Ovary (tissue), 9 donors: ENCODE measurements around the gene HIBADH. TPM values are rescaled to one million over a fixed set of nuclear protein-coding genes. Genes with fewer than 3 reads are reported as not detected.
A peak's percentile ranks its signal among the peaks of the same experiment; 100 is the strongest.

Experiments used
- DNase-seq, 5 donors: peaks; one replicate each; pipeline ENCODE4 v3.0.0-alpha.2; 2019 to 2020
- H3K27ac ChIP-seq, 2 donors: fragments of 200-600 bp; one replicate each; pipeline versions ENCODE4 v1.5.1 to v1.8.0; 2019 to 2022
- H3K27me3 ChIP-seq: fragments of 200-600 bp; one replicate; pipeline ENCODE4 v1.8.0; 2022
- H3K36me3 ChIP-seq: fragments of 200-600 bp; sonication (generic); one replicate; pipeline ENCODE4 v1.5.1; 2019
- H3K4me1 ChIP-seq: one replicate; pipeline ENCODE4 v1.8.1; 2013; ENCODE audit warnings: mild to moderate bottlenecking, moderate library complexity; ENCODE audit not compliant: insufficient read depth
- H3K4me3 ChIP-seq: fragments of 200-600 bp; sonication (generic); one replicate; pipeline ENCODE4 v1.5.1; 2017
- H3K9me3 ChIP-seq, 2 donors: fragments of 200-600 bp in 1 of 2; sonication (generic) in 1 of 2; one replicate each; pipeline versions ENCODE4 v1.5.1 to v1.8.1; 2013 to 2019; ENCODE audit warnings: mild to moderate bottlenecking in 1 of 2, moderate library complexity in 1 of 2
- EP300 ChIP-seq: sonication (generic); formaldehyde crosslinking; IDR thresholded peaks from one replicate; pipeline ENCODE4 v1.6.1; 2017; ENCODE audit warnings: antibody characterized with exemption
- POLR2A ChIP-seq: fragments of 450-650 bp; IDR thresholded peaks from one replicate; pipeline ENCODE4 v1.6.1; 2017; ENCODE audit warnings: antibody characterized with exemption, mild to moderate bottlenecking, moderate library complexity
- WGBS, 3 donors: extraction: QIAGEN DNeasy Blood & Tissue Kit in 1 of 3; methylation state at CpG; one replicate each; pipeline versions ENCODE4 v1.1.5 to v1.1.7; 2013 to 2017; 5-methylcytosine and 5-hydroxymethylcytosine counted together
- intact Hi-C, 4 donors: fragments of 100-400 bp; cut with DNase I; formaldehyde crosslinking; loops; one replicate each; pipeline versions ENCODE4 v1.11.0 to v1.15.1; 2022 to 2023
- polyA plus RNA-seq, 2 donors: library from polyadenylated mRNA; stranded (reverse); fragments of 200-250 nt in 1 of 2; fragments of 350-450 nt in 1 of 2; fragmentation: Illumina TruSeq in 1 of 2; extraction: RNeasy Lipid Tissue Mini Kit (QIAGEN cat#74804) in 1 of 2; gene quantifications; one replicate each; pipeline ENCODE4 v1.2.3, GENCODE V29; 2013 to 2014
- total RNA-seq, 7 donors: library from RNA; depleted of rRNA in 2 of 7; stranded (reverse); fragments of >200 nt in 2 of 7; fragmentation: NEBNext Ultra II Directional in 3 of 7; extraction: Animal tissue kit (Norgen Biotek cat#: 25700) in 3 of 7; gene quantifications; one replicate each; pipeline versions ENCODE4 v1.1.0 to v1.2.4, GENCODE V29; 2016 to 2023
- TF ChIP-seq, protein P1 (sequence below), 3 donors: fragments of 450-650 bp in 2 of 3; fragments of 200-600 bp in 1 of 3; IDR thresholded peaks; one replicate each; pipeline versions ENCODE4 v1.5.1 to v1.8.0; 2016 to 2022; ENCODE audit warnings: antibody characterized with exemption in 3 of 3, mild to moderate bottlenecking in 1 of 3
- donor health status: DM: no; HTN: no; CAD: no; lungs with moderate emphysema.
- donor health status: DM: no; HTN: no; CAD: no.
- donor health status: Bipolar disorder and iron deficiency.
- donor health status: DM: yes; HTN: yes; CAD: no.
- donor health status: DM: no; HTN: no; CAD: no.
- donor health status: DM: yes; HTN: yes; CAD: no.

HIBADH gene
- total and polyA plus RNA-seq, 9 donors, result 24.4 to 76.0 (median 36.9) TPM

DNA sequence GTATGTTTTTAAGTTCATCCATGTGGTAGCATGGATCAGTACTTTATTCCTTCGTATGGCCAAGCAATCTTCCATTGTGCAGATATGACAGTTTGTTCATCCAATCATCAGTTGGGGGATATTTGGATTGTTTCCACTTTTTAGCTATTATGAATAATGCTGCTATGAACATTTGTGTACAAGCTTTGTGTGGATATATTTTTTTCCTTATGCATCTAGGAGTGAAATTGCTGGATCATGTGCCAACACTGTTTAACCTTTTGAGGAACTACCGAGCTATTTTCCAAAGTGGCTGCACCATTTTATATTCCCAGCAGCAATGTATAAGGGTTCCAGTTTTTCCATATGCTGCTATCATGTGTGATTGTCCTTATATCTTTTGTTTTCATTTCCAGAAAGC is 140.1 kb downstream of the HIBADH start:
- intact Hi-C loops, result no loop called here
- no peaks in the 10 kb centered on the region for H3K9me3 ChIP-seq
- WGBS, 3 donors, result 87 to 95% (median 89%) methylated on average over 2 of the region's 2 CpGs

DNA sequence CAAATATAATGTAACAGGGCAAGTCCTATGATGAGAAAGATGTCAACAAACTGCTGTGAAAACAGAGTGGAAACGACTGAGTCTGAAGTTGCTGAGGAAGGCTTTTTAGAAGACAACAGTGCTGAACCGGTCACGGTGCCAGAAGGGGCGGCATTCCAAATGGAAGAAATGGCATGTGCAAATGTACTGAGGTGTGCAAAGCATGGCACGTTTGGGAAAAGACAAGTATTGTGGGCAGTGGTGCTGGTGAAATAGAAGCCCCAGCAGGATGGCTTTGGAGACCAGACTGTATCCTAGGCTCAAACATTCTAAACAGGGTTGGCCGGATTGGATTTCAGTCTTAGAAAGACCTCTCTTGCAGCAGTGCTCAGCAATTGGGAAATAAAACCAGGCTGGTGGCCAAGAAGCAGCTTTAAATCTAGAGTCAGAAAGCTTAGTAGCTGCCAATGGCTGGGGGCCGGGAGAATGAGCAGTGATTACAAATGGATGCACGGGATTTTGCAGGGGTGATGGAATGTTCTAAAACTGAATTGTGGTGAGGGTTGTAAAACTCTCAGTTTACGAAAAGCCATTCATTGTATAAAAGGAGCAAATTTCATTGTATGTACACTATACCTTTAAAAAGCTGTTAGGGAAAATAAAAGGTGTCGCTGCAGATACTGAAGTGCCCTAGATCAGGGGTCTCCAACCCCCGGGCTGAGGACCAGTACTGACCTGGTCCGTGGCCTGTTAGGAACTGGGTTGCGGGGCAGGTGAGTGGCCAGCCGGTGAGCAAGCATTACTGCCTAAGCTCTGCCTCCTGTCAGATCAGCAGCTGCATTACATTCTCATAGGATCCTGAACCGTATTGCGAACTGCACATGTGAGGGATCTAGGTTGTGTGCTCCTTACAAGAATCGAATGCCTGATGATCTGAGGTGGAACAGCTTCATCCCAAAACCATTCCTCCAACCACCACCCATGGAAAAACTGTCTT is 141.6 kb downstream of the HIBADH start:
- 55 to 72% (median 69%) methylated on average over 17 of the region's 17 CpGs for WGBS, 3 donors
- no peak overlapping the region for H3K4me3 ChIP-seq
- H3K4me1 ChIP-seq, result no peaks in the 10 kb centered on the region
- H3K27me3 ChIP-seq, result no peaks in the 10 kb centered on the region
- intact Hi-C loops, result no loop called here
- no peak overlapping the region for H3K27ac ChIP-seq
- DNase-seq, result peak in 2 of 5 donors; percentile 20 to 69
- no peaks in the 10 kb centered on the region for H3K36me3 ChIP-seq
- TF ChIP-seq POLR2A, result no peak
- TF ChIP-seq EP300, result no peak
- TF ChIP-seq, protein P1, sequence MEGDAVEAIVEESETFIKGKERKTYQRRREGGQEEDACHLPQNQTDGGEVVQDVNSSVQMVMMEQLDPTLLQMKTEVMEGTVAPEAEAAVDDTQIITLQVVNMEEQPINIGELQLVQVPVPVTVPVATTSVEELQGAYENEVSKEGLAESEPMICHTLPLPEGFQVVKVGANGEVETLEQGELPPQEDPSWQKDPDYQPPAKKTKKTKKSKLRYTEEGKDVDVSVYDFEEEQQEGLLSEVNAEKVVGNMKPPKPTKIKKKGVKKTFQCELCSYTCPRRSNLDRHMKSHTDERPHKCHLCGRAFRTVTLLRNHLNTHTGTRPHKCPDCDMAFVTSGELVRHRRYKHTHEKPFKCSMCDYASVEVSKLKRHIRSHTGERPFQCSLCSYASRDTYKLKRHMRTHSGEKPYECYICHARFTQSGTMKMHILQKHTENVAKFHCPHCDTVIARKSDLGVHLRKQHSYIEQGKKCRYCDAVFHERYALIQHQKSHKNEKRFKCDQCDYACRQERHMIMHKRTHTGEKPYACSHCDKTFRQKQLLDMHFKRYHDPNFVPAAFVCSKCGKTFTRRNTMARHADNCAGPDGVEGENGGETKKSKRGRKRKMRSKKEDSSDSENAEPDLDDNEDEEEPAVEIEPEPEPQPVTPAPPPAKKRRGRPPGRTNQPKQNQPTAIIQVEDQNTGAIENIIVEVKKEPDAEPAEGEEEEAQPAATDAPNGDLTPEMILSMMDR (IDR thresholded peaks at IDR 0.05), result no peak
- H3K9me3 ChIP-seq, result no peaks in the 10 kb centered on the region

More for the DNA sequence above, 140.1 kb downstream of the HIBADH start:
- Histone ChIP-seq H3K27ac (no peak overlapping the region), H3K4me1 (no peaks in the 10 kb centered on the region), H3K36me3 (no peaks in the 10 kb centered on the region), H3K4me3 (no peak overlapping the region), H3K27me3 (no peaks in the 10 kb centered on the region)
- no peak for DNase-seq
- TF ChIP-seq EP300 (no peak), POLR2A (no peak)
- TF ChIP-seq, protein P1 (IDR thresholded peaks at IDR 0.05), result no peak

DNA sequence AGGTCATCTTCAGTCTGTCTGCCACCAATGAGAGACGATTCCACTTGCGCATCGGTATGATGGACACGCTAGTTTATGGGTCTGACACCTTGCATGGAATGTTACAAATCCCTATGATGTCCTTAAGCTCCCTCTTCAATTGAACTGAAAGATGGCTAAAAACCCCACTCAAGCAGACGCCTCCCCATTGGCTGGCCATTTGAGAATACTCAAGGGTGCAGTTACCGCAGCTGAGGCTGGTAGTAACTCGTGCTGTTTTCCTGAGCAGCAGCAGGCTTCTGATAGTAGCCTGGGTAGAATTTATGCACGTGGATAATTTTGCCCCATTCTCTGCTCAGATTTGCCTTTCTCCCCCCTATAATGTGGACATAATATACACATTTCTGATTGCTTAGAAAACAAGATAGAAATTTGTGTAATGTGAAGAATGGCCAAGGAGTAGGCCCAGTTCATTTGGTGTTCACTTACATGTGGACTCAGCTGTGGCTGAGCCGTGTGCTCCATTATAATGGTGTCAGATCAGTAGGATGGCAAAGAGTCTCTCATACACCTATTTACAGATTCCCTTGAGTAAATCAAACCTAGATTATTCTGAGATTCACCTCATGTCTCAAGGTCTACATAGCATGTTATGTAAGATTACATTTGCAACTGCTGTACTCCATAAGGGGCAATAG is 142.8 kb downstream of the HIBADH start:
- Histone ChIP-seq H3K27ac (no peak overlapping the region), H3K36me3 (no peaks in the 10 kb centered on the region), H3K9me3 (no peaks in the 10 kb centered on the region), H3K4me1 (no peaks in the 10 kb centered on the region), H3K27me3 (no peaks in the 10 kb centered on the region), H3K4me3 (no peak overlapping the region)
- DNase-seq, result no peak
- intact Hi-C loops, result no loop called here
- TF ChIP-seq, protein P1 (IDR thresholded peaks at IDR 0.05), result no peak
- TF ChIP-seq EP300 (no peak), POLR2A (no peak)
- WGBS, 3 donors, result 90 to 93% (median 93%) methylated on average over 9 of the region's 9 CpGs

DNA sequence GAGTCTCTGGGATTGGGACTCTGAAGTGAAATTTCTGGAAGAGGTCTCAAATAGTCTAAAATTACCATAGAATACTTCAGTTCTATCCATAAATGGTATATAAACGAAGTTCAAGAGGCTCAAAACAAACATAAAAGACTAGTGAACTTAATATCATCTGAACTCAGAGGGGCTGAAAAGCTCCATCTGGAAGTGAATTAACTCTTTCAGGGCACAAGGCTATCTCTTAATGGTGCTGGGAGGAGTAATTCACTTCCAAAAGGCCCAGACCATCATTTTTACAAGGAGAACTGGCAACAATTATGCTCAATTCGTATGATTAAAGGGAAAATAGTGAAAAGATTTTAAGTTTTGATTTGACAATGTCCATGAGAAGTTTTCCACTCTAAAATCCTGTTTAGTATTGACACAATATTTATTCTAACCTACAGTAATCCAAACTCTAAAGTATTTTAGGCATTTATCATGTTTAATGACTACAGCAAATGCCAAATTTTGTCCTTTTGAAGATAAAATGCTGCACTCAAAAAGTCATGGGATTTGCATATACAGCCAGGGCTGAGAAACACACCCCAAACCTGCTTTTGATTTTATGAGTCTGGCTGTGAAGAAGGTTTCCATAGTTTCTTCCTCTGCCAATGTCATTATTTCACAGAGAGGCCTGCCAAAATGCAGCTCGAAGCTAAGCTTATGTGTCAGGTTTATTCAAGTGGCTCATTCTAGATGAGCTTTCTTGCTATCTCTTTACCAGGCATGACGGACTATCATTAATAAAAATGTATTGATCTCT is 143.9 kb downstream of the HIBADH start:
- Histone ChIP-seq H3K4me3 (no peak overlapping the region), H3K27me3 (no peaks in the 10 kb centered on the region), H3K4me1 (no peaks in the 10 kb centered on the region), H3K36me3 (no peaks in the 10 kb centered on the region), H3K27ac (no peak overlapping the region), H3K9me3 (no peaks in the 10 kb centered on the region)
- TF ChIP-seq, protein P1 (IDR thresholded peaks at IDR 0.05), result no peak
- TF ChIP-seq EP300, result no peak
- no peak for TF ChIP-seq POLR2A
- intact Hi-C loops, result no loop called here
- WGBS, 3 donors, result 44 to 60% (median 58%) methylated on average over 4 of the region's 4 CpGs
- no peak for DNase-seq
